GM13977 (cell line): ENCODE measurements around the gene ZNF652.

ENCODE experiments used
- DNase-seq: peaks from one replicate; pipeline ENCODE4 v3.0.0; 2012; ENCODE audit warnings: low spot score
- in situ Hi-C: fragments of 300-500 bp; cut with MboI; formaldehyde crosslinking; loops from one replicate; pipeline ENCODE4 v1.12.0; 2022; ENCODE audit warnings: low sequenced_read_pairs, low pct_unique_long_range_greater_than_20kb, mixed read lengths, inconsistent platforms; ENCODE audit not compliant: unreplicated experiment
- TF ChIP-seq, protein P1 (sequence below): IDR thresholded peaks from 2 replicates; pipeline ENCODE4 v1.5.1; 2012; ENCODE audit warnings: mild to moderate bottlenecking, control low read depth; ENCODE audit not compliant: insufficient read depth; ENCODE audit errors: extremely low read depth, missing control alignments

Gene ZNF652

DNA sequence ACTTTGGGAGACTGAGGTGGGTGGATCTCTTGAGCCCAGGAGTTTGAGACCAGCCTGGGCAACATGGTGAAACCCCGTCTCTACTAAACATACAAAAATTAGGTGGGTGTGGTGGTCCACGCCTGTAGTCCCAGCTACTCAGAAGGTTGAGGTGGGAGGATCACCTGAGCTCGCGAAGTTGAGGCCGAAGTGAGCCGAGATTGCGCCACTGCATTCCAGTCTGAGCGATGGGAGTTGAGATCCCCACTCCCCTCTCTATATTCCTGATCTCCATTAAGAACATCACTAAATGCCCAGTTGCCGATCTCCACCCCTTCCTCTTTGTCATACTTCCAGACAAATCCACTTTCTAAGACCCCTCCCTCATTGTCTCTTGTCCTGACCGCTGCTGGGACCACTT, 24.3 kb upstream of the ZNF652 start:
- in situ Hi-C loops = loop anchor here (10.0 kb wide), 1 partner anchor 72 kb away; no protein-coding TSS in a partner anchor
- no peak for DNase-seq
- TF ChIP-seq, protein P1, sequence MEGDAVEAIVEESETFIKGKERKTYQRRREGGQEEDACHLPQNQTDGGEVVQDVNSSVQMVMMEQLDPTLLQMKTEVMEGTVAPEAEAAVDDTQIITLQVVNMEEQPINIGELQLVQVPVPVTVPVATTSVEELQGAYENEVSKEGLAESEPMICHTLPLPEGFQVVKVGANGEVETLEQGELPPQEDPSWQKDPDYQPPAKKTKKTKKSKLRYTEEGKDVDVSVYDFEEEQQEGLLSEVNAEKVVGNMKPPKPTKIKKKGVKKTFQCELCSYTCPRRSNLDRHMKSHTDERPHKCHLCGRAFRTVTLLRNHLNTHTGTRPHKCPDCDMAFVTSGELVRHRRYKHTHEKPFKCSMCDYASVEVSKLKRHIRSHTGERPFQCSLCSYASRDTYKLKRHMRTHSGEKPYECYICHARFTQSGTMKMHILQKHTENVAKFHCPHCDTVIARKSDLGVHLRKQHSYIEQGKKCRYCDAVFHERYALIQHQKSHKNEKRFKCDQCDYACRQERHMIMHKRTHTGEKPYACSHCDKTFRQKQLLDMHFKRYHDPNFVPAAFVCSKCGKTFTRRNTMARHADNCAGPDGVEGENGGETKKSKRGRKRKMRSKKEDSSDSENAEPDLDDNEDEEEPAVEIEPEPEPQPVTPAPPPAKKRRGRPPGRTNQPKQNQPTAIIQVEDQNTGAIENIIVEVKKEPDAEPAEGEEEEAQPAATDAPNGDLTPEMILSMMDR = no peak

DNA sequence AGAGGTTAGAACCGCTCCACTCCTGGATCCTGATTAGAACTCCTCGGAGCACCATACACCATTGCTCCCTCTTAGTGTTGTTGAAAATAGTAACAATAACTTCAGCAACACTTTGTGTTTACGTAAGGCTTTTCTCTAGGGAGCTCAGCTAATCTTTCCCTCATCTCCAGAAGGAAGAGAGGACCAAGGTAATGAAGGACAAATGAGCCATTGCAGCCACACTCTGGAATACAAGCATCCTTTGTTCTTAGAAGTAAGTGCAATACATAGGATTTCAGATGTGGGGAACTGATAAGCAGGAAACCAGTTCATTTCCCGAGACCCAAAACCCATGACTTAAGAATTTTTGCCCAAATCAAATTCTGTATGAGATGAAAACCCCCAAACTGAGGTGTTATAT, 22.9 kb upstream of the ZNF652 start:
- TF ChIP-seq, protein P1 = no peak
- no peak for DNase-seq
- in situ Hi-C loops = loop anchor here (10.0 kb wide), 1 partner anchor 70 kb away; no protein-coding TSS in a partner anchor

DNA sequence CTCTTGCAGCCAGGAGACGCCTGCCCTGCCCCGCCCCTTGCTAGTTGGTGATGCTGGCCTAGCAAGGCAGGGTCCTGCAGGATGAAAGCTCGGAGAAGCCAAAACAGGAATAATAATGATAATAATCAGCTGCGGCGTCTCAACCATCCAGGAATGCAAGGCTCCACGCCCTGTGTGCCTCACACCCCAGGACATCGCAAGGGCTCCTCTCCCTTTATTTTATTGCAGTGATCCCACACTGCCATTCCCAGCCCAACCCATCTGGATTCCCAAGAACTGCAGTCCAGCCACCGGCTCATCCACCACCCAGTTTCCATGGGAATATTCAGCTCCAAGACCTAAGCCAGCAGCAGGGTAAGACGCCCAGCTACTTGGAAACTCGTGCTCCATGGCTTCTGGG, 21.0 kb upstream of the ZNF652 start:
- DNase-seq = no peak
- TF ChIP-seq, protein P1 = no peak
- in situ Hi-C loops = loop anchor here (10.0 kb wide), 1 partner anchor 68 kb away; no protein-coding TSS in a partner anchor

DNA sequence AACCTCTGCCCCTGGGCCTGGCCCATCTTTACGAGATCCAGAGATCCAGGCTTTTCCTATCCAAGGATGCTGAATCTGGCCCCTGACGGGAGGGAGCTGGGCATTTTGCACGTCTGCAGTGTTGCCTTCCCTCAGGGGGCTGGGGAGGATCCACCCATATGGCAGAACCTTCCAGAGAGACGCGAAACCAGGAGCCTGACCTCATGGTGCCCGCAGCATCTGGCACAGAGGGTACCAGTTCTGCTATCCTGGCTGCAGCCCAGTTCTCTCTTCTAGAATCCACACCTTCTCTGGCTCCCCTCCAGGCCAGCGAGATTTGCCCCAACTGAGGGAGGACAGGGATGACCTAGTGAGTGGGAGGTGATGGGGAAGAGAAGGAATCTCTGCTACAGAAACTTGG, 20.5 kb upstream of the ZNF652 start:
- TF ChIP-seq, protein P1 = no peak
- no peak for DNase-seq
- in situ Hi-C loops = loop anchor here (10.0 kb wide), 1 partner anchor 68 kb away; no protein-coding TSS in a partner anchor

DNA sequence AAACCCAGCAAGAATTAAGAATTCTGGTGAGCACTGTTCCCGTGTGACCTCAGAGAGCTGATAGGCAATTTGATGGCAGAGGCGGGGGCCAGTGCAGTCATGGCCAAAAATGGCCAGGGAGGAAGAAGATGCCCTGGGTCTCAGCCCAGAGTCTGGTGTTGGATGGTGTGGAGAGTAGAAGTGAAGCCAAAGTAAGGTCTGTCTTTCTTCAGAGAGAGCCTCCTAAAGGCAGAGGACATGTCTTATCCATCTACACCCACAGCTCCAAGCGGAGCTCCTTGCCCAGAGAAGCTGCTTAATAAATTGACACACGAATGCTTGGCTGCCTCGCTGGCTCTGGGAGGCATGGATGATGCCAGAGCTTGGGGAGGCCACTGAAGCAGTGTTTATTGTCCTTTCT, 19.7 kb upstream of the ZNF652 start:
- no peak for DNase-seq
- in situ Hi-C loops = loop anchor here (10.0 kb wide), 1 partner anchor 67 kb away; no protein-coding TSS in a partner anchor
- TF ChIP-seq, protein P1 = no peak

DNA sequence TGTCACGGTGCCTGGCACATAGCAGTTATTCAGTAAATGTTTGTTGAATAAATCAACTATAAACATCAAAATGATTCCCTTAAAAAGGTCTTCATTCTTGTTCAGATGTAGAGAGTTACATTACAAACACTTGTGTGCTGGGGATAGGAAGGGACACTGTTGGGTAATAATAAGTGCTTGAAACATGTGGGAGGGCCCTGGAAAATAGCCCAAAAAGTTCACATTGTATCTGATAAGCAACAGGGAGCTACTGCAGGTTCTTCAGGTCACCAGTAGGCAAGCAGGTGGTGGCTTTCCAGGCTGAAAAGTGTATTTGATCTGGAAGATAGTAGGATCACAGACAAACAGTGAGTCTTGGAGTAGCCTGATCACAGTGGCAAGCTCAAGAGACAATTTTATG, 19.0 kb upstream of the ZNF652 start:
- TF ChIP-seq, protein P1 = no peak
- in situ Hi-C loops = loop anchor here (10.0 kb wide), 1 partner anchor 66 kb away; no protein-coding TSS in a partner anchor
- no peak for DNase-seq

DNA sequence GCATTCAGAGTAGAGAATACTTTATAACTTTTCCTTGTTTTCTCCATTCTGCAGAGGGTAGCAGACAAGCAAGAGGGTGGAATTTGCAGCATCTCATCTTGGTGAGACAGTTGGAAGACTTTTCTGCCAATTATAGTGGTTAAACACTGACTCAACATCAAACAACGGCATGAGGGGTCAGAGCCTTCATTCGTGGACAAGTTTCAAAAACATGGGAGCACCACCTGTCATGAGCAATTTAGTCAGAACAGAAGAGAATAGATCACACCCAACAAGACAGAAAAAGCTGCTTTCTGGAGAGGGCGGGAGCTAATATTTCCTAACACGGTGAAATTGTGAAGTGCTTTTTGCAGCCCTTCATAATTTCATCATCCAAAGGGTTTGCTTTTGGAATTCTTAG, 17.9 kb upstream of the ZNF652 start:
- TF ChIP-seq, protein P1 = no peak
- DNase-seq = no peak

More for the DNA sequence above, 17.9 kb upstream of the ZNF652 start:
- in situ Hi-C loops = loop anchor here (10.0 kb wide), 1 partner anchor 65 kb away; no protein-coding TSS in a partner anchor
